HEK293T (cell line): Measurements from ENCODE around the gene LUZP2.

Source experiments
- BHLHE40 ChIP-seq: fragments of 450-650 bp; IDR thresholded peaks from 2 replicates; pipeline ENCODE4 v1.6.1; 2016; ENCODE audit warnings: mild to moderate bottlenecking, moderate library complexity, borderline replicate concordance
- ELF4 ChIP-seq: fragments of 450-650 bp; IDR thresholded peaks from 2 replicates; pipeline ENCODE4 v1.6.1; 2017; ENCODE audit warnings: antibody characterized with exemption
- FOXA1 ChIP-seq: fragments of 450-650 bp; IDR thresholded peaks from 2 replicates; pipeline ENCODE4 v1.6.1; 2016; ENCODE audit warnings: mild to moderate bottlenecking
- FOXK2 ChIP-seq: fragments of 450-650 bp; IDR thresholded peaks from 2 replicates; pipeline ENCODE4 v1.6.1; 2016; ENCODE audit warnings: mild to moderate bottlenecking
- FOXM1 ChIP-seq: fragments of 450-650 bp; IDR thresholded peaks from 2 replicates; pipeline ENCODE4 v1.6.1; 2017; ENCODE audit warnings: mild to moderate bottlenecking, borderline replicate concordance
- HDGF ChIP-seq: fragments of 450-650 bp; IDR thresholded peaks from 2 replicates; pipeline ENCODE4 v1.6.1; 2017; ENCODE audit warnings: antibody characterized with exemption, borderline replicate concordance
- PKNOX1 ChIP-seq: fragments of 450-650 bp; IDR thresholded peaks from 2 replicates; pipeline ENCODE4 v1.6.1; 2016
- SP1 ChIP-seq: fragments of 450-650 bp; IDR thresholded peaks from 2 replicates; pipeline ENCODE4 v1.6.1; 2017
- TARDBP ChIP-seq: fragments of 450-650 bp; IDR thresholded peaks from 2 replicates; pipeline ENCODE4 v1.6.1; 2016
- ZNF384 ChIP-seq: fragments of 450-650 bp; IDR thresholded peaks from 2 replicates; pipeline ENCODE4 v1.6.1; 2016

- TF ChIP-seq PKNOX1 = no peak
- no peak for TF ChIP-seq HDGF
- no peak for TF ChIP-seq FOXA1
- TF ChIP-seq ZNF384 = no peak
- no peak for TF ChIP-seq SP1
- no peak for TF ChIP-seq TARDBP
- no peak for TF ChIP-seq FOXM1
- no peak for TF ChIP-seq BHLHE40
- no peak for TF ChIP-seq FOXK2
- TF ChIP-seq ELF4 = no peak
Measured at GRCh38 chr11:25065746-25066145, 568.9 kb downstream of the LUZP2 start.
